ENCODE measurements around the gene PPP3CA.
A peak's percentile ranks its signal among the peaks of the same experiment; 100 is the strongest.
"Not testable (repeated sequence)": the region's sequence is repeated elsewhere in the genome, so short reads cannot be mapped to it uniquely, and the experiment has no call there.

Gene PPP3CA

GRCh38 chr4:101201421-101201820 is 145.9 kb downstream of the PPP3CA start:
- DNase-seq, result no peak

DNA sequence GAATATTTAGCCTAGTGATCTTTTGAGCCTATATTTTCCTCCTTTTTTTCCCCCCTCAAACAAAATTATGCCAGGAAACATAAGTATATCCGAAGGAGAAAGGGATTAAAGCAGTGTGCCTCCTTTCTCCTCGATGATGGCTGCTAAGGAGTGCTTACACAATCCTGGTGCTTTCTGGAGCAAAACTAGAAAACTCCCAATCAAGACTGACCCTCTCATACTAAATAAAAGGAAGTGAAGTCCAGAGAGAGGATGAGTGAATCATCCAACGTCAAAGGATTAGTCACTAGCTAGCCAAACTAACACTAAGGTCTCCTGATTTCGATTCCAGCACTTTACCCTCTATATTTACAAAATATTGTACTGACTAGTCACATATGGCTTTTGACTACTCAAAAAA is 146.8 kb downstream of the PPP3CA start:
- DNase-seq, result peak; percentile 23

DNA sequence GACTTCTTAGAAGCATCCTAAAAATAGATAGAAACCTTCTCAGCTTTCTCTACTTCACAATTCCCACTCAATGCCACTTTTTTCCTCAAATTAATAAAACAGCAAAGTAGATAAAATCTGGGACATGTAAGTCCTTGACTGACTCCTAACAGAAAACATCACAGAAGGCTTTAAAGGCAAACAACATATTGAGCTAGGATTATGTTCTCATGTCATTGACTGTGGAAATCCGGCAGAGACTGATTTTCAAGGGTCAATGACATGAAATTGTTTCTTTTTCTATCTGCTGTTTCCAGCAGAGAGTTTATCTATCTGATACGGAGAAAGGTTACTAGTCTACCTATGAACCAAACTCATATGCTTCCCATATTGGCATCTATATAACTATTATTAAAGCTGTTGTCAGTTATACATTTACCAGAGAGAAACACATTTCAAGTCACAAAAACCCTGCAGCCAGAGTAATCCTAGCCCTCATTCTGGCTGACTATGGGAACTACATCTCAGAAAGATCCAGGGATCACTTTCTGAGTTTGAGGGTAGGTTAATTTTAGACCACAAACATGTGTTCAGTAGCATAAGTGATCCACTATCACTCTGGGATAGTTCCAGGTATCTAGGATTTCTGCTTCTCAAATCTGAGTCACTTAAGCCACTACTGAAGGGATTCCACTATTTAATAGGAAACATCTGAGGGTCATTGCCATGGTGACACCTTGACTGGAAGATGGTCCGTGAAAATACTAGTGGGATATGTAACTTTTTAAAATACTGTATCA is 147.6 kb downstream of the PPP3CA start:
- no peak for DNase-seq

GRCh38 chr4:101198682-101199339 is 148.5 kb downstream of the PPP3CA start:
- no peak for DNase-seq

- no peak for DNase-seq
These were observed 150.0 kb downstream of the PPP3CA start for GRCh38 chr4:101197350-101197749.

DNA sequence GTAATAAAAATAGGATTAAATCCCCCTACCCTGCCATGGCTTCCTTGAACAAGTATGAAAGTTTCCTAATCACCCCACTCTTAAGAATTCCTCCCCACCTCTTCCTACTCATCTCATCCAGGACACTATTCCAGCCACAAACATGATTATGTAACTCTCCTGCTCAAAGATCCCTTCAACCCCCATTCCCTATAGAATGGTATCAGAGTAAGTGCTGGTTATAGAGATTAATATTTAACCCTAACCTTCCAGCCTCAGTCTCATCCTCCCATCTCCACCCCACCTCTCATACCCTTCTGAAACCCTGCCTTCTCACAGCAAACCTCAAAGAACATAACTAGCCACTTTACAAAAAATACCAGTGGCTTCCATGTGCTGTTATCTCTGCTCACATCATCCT is 155.1 kb downstream of the PPP3CA start:
- DNase-seq, result no peak

- no peak for DNase-seq
These were observed 155.8 kb downstream of the PPP3CA start for GRCh38 chr4:101191302-101192098.

DNA sequence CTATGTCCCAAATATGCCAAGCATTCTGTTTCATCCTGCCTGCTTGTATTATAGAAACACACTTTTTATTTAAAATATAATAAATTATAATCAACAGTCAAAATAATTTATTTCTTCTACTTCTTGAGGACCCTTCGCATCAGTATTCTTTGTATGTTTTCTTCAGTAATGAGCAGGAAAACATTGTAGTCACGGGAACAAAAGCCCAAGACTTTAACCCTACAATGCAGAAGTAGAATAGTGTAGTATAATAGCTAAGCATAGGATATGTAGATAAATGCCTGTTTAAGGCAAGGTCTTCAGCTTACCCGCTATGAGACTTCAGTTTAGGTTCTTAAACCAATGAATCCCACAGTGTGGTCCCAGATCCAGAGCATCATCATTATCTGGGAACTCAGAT is 156.6 kb downstream of the PPP3CA start:
- no peak for DNase-seq

DNA sequence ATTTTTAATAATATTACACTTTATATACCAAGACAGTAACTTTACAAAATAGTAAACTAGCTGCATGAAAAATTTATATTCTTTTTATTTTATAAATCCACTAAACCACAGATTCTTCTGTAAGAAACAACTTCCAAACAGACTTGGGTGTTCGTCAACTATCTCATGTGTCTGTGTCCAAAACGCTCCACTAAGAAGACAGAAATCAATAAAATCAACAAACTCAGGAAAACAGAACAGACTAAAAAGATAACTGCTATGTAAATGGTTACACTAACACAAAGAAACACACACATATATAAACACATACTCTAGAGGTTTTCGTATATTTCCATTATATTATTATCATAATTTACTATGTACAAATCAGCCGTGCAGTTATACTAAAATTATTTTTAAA is 158.4 kb downstream of the PPP3CA start:
- DNase-seq, result no peak

GRCh38 chr4:101187841-101188240 is 159.5 kb downstream of the PPP3CA start:
- no peak for DNase-seq

GRCh38 chr4:101186567-101187184 is 160.7 kb downstream of the PPP3CA start:
- DNase-seq, result no peak

DNA sequence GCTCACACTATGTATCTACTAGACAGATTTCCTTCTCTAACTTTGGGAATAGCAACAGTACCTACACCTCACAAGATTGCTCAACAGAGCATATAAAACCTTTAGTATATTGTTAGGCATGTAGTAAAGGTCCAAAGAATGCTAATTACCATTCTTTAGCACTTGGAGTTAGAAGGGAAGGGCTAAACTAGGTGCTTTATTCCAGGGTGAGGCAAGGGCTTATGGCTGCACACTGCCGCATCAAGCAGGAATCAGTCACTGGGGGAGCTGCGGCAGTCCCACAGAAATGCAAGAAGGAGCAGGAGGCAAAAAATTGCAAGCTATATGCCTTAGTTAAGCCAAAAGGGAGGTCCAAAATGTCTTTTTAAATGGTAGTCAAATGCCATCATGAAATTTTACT is 162.7 kb downstream of the PPP3CA start:
- DNase-seq, result no peak

DNA sequence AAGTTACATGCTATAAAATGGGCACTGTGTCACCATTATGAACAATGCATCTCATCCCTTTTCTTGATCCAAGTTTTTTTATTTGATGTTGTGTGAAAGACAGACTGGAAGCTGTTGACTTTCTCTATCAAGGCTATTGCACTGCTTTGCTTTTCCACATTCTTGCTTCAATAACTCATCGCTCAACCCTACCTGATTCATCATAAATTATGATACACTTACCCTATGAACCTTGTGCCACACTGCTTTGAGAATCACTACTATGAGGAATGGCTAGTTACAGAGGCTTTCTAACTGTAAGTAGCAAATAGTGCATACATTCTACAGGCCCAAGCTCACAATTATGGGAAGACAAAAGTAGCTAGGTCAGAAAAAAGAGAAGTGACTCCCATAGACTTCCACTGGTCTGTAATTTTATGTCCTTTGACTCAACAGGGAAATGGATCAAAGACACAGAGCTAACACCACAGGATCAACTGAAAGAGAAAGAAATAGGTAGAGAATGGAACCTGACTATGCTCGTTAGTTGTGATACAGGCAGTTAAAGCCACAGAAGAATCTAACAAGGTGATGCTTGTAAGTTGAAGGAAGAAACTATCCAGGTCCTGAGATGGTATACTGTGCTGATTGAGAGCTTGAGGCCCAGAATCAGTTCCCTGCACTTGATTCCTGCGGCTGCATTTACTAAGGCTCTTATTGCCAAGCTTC is 163.5 kb downstream of the PPP3CA start:
- DNase-seq, result no peak

DNA sequence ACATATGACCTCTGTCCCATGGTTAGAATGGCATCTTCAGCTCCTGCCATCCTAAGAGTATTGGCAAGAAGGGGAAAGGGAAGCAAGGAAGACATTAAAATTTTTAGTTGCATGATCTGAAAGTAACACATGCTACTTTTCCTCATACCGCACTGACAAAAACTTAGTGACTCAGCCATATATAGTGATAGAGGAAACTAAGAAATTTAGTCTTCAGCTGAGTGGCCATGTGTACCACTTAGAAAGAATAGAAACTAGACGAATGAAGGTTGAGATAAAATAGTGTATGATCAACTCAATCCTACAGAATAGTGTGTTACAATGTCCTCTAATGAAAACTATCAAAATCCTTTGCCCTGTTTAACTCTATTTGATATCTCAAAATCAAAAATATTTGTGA is 164.1 kb downstream of the PPP3CA start:
- DNase-seq, result no peak

- DNase-seq, result not testable (repeated sequence)
These were observed 164.6 kb downstream of the PPP3CA start for GRCh38 chr4:101182688-101183087.

GRCh38 chr4:101178731-101179130 is 168.6 kb downstream of the PPP3CA start:
- no peak for DNase-seq

DNA sequence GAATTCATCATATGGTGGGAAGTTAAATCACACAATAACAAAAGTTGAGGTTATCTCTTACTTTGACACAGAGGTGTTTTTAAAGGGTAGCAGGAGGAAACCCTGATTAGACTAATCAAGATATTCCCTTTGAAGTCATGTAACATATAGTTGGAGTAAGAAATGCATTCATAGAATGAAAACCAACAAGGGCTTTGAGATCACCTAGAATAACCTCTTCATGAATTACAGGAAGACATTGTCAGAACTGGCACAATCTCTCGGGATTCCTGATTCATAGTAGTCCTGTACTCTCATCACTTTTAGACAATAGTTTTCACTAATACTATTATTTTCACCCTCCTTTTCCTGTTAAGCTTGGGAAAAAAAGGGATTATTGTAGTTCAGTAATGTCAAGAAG is 170.2 kb downstream of the PPP3CA start:
- DNase-seq, result no peak

DNA sequence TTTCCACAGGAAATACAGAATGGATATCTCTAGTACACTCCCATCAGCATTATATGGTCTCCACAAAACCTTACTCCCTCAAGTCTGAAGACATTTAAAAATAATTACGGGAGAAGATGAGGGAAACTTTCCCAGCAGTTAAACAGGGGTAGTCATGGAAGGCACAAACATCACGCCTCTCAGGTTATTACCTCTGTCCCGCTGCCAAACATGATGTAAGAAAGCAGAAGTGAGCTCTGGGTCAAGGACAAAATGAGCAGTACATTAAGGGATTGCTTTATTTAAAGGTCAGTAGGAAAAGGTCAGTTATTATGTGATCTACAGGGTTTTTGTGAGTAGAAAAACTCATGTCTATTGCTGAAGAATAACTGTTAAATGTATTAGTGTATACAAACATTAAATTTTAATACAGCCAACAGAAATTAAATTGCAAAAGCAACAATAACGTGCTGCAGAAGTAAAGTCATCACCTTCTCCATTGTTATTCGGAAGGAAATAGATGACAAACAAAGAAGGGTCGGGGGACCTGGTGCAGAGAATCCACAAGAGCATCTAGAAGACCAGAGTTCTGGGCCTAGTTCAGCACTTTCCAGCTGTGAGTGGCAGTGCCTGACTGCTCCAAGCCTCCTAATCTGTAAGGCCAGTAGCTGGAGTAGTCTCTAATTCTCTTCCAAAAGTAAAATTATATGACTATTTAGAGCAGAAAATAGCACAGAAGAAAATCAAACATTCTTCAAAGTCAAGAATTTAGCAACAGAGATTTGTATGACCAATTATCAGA is 171.2 kb downstream of the PPP3CA start:
- DNase-seq, result no peak

DNA sequence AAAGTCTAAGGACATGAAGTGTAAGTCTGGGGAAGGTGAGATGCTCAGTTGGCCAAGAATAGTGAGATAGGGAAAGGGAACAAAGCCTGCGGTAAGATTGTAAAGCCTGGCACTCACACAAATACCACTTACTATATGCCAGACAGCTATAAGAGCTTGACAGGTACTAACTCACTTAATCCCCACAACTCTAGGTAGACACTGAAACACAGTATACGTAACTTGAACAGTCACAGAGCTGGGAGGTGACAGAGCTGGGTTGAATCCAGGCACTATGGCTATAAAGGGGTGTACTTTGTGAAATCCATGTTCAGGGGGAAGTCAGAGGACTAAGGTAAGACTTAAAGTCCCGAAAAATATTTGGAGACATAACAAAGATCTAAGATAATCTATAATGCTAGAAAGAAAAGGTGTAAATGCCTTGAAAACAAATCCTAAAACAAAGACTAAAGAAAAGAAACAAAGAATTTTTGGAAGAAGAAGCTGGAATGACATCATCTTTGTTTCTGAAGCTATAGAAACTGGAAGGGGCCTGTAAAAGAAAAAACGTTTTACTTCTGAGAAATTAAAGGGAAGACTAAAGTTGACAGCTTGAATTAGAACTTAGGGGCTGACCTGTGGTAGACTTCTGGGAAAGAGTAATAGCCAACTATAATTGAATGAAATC is 172.5 kb downstream of the PPP3CA start:
- DNase-seq, result no peak

GRCh38 chr4:101172369-101172768 is 175.0 kb downstream of the PPP3CA start:
- DNase-seq, result no peak

DNA sequence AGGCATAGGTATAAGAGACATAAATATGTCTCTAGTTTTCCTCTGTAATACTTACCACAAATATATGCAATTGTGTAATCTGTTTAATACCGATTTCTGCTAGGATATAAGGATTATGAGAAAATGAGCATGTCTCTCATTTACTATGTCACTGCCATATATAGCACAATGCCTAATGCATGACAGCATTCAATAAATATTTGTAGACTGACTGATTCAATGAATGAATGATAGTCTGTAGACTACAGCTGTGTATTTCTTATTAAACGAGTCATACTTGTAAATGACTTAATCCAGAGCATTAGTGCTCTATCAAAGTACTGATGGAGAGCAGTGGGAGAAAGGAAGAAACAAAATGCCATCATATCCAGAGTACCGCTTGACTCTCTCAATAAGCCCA is 175.6 kb downstream of the PPP3CA start:
- no peak for DNase-seq
